Endothelial cell of umbilical vein (primary cell): ENCODE data around the gene PTPN5. TPM values are rescaled to one million over a fixed set of nuclear protein-coding genes. Genes with fewer than 3 reads are reported as not detected.

Source experiments
- BruUV-seq: library from RNA; stranded (reverse); fragments of 400-500 nt; replicated peaks from 2 replicates; lab custom pipeline; 2021; lab: Mats Ljungman, UMichigan
- CTCF ChIA-PET: fragments of 300-600, 350-600 bp; sonication (Branson Sonifier 250); formaldehyde crosslinking; loops from one replicate; lab custom pipeline; 2021; ENCODE audit warnings: antibody characterized with exemption, inconsistent platforms; lab: Charles Lee
- POLR2A ChIA-PET: fragments of 300-600, 350-600 bp; sonication (Branson Sonifier 250); formaldehyde crosslinking; loops from one replicate; lab custom pipeline; 2021; ENCODE audit warnings: antibody characterized with exemption, inconsistent platforms; lab: Charles Lee
- DNase-seq: peaks from one replicate; pipeline ENCODE4 v3.0.0-alpha.2; 2011; ENCODE audit warnings: low read depth, low spot score
- FAIRE-seq: peaks from 2 replicates; lab custom pipeline; 2011; peaks lifted over from hg19 to GRCh38; lab: Jason Lieb, UNC
- H2AFZ ChIP-seq: 2 replicates; pipeline ENCODE4 v1.6.0; 2012; ENCODE audit warnings: low read depth, low read length, control low read depth, inconsistent platforms
- H3K27ac ChIP-seq: 2 replicates; pipeline ENCODE4 v1.5.1; 2011; ENCODE audit warnings: low read depth, mild to moderate bottlenecking, control low read depth, low read length, moderate library complexity; ENCODE audit not compliant: insufficient read depth
- H3K27me3 ChIP-seq, 2 experiments: 2 replicates each; pipeline versions ENCODE4 v1.6.0 to v1.6.1; 2011; ENCODE audit warnings: low read length in 2 of 2, mixed read lengths in 1 of 2; ENCODE audit not compliant: control insufficient read depth in 2 of 2, insufficient read depth in 2 of 2
- H3K36me3 ChIP-seq, 2 experiments: 2 replicates in 1 of 2; 3 replicates in 1 of 2; pipeline ENCODE4 v1.5.1; 2011; ENCODE audit warnings: low read length in 2 of 2, mild to moderate bottlenecking in 1 of 2, moderate library complexity in 1 of 2; ENCODE audit not compliant: control insufficient read depth in 2 of 2, insufficient read depth in 2 of 2; ENCODE audit errors: extremely low read depth in 1 of 2
- H3K4me1 ChIP-seq: 3 replicates; pipeline ENCODE4 v1.5.1; 2011; ENCODE audit warnings: mild to moderate bottlenecking, low read length; ENCODE audit not compliant: control insufficient read depth, insufficient read depth; ENCODE audit errors: extremely low read depth
- H3K4me2 ChIP-seq: 2 replicates; pipeline ENCODE4 v1.6.1; 2011; ENCODE audit warnings: low read length, control low read depth, mixed read lengths; ENCODE audit not compliant: insufficient read depth
- H3K4me3 ChIP-seq, 3 experiments: fragments of 200-600 bp in 1 of 3; sonication (generic), shearing (Covaris generic) in 1 of 3; replicated peaks in 1 of 3; 2 replicates each; pipeline ENCODE4 v1.5.1; 2011 to 2016; ENCODE audit warnings: control low read depth in 3 of 3, low read length in 3 of 3, mild to moderate bottlenecking in 2 of 3, inconsistent platforms in 1 of 3, low read depth in 1 of 3, moderate library complexity in 1 of 3; ENCODE audit not compliant: insufficient read depth in 1 of 3
- H3K79me2 ChIP-seq: 2 replicates; pipeline ENCODE4 v1.6.0; 2012; ENCODE audit warnings: low read length, inconsistent platforms; ENCODE audit not compliant: control insufficient read depth, insufficient read depth
- H3K9ac ChIP-seq: replicated peaks from 2 replicates; pipeline ENCODE3; 2011; ENCODE audit warnings: low read length, control low read depth; ENCODE audit not compliant: insufficient read depth; ENCODE audit errors: extremely low read depth
- H3K9me1 ChIP-seq: replicated peaks from 3 replicates; pipeline ENCODE4 v1.6.0; 2011; ENCODE audit warnings: mild to moderate bottlenecking, low read length; ENCODE audit not compliant: control insufficient read depth, insufficient read depth; ENCODE audit errors: extremely low read depth
- H3K9me3 ChIP-seq: replicated peaks from 2 replicates; pipeline ENCODE4 v1.5.1; 2012; ENCODE audit warnings: low read length, inconsistent platforms; ENCODE audit not compliant: control insufficient read depth, insufficient read depth
- H4K20me1 ChIP-seq: replicated peaks from 2 replicates; pipeline ENCODE3; 2011; ENCODE audit warnings: mild to moderate bottlenecking, low read length; ENCODE audit not compliant: control insufficient read depth, insufficient read depth; ENCODE audit errors: extremely low read depth
- CTCF ChIP-seq, 2 donors: IDR thresholded peaks; 1 replicate in 1 of 2; 2 replicates in 1 of 2; pipeline ENCODE4 v1.5.1; 2011; ENCODE audit warnings: low read length in 2 of 2, mild to moderate bottlenecking in 2 of 2, moderate library complexity in 2 of 2, control low read depth in 1 of 2, inconsistent platforms in 1 of 2, low read depth in 1 of 2; ENCODE audit not compliant: insufficient read depth in 1 of 2; ENCODE audit errors: extremely low read depth in 1 of 2
- EZH2 ChIP-seq: IDR thresholded peaks from 2 replicates; pipeline ENCODE4 v1.6.1; 2012; ENCODE audit warnings: borderline replicate concordance, low read depth, mild to moderate bottlenecking, moderate library complexity, low read length, inconsistent platforms; ENCODE audit not compliant: severe bottlenecking
- MAX ChIP-seq: IDR thresholded peaks from 2 replicates; pipeline ENCODE4 v1.6.1; 2011; ENCODE audit not compliant: insufficient read depth, insufficient read length
- POLR2A ChIP-seq: IDR thresholded peaks from 2 replicates; pipeline ENCODE4 v1.6.1; 2012; ENCODE audit warnings: low read depth, mild to moderate bottlenecking, control low read depth, low read length
- POLR2AphosphoS5 ChIP-seq: IDR thresholded peaks from 2 replicates; pipeline ENCODE4 v1.6.1; 2012; ENCODE audit warnings: low read depth, mild to moderate bottlenecking, control low read depth, low read length, moderate library complexity; ENCODE audit not compliant: insufficient read depth
- dilution Hi-C: fragments of 300-500 bp; cut with MboI; formaldehyde crosslinking; loops from one replicate; pipeline ENCODE4 v1.15.0; 2019; ENCODE audit warnings: low sequenced_read_pairs; ENCODE audit not compliant: extremely low pct_ligation_motif_present
- intact Hi-C: fragments of 100-400 bp; cut with micrococcal nuclease; formaldehyde crosslinking; loops from one replicate; pipeline ENCODE4 v1.10.0; 2022
- polyA plus RNA-seq, 4 experiments: library from polyadenylated mRNA; depleted of rRNA in 3 of 4; stranded (reverse) in 3 of 4; unstranded in 1 of 4; fragments of >200 nt; gene quantifications; 2 replicates each; pipeline versions ENCODE4 v1.2.1 to v1.2.3, GENCODE V29; 2011 to 2012; ENCODE audit warnings: missing spikeins in 1 of 4
- total RNA-seq: library from RNA; stranded (reverse); gene quantifications from 2 replicates; pipeline ENCODE4 v1.2.3, GENCODE V29; 2021

The PTPN5 gene
- total and polyA plus RNA-seq, 2 donors (not counting 3 experiments of a cell fraction or from before 2014, with no cell fraction given), result not detected

GRCh38 chr11:18727479-18728236, 63.9 kb downstream of the PTPN5 start:
- FAIRE-seq, result peak; percentile 92
- no peak overlapping the region for H3K27ac ChIP-seq
- no peak overlapping the region for H3K9ac ChIP-seq
- peaks cover 0 to 3% of the 10 kb centered on the region in 2 experiments for H3K27me3 ChIP-seq
- no peaks in the 10 kb centered on the region for H4K20me1 ChIP-seq
- TF ChIP-seq CTCF (IDR thresholded peaks at IDR 0.05; ENCODE audit: extremely low read depth in 1 of 2, insufficient read depth in 1 of 2, low read depth in 1 of 2, low read length in 2 of 2) (peak; percentile 72 to 83), POLR2A (no peak)
- no peak overlapping the region for H3K4me2 ChIP-seq
- no peak overlapping the region for H3K4me3 ChIP-seq
- ChIA-PET POLR2A (no interaction called here), CTCF (interaction anchor here (0.8 to 2.7 kb wide), 21 partner anchors 9 to 612 kb away, joined by 3 to 21 read pairs (median 4); partner anchors contain the start of gene TMEM86A)
- H3K4me1 ChIP-seq, result no peaks in the 10 kb centered on the region
- no peaks in the 10 kb centered on the region for H3K36me3 ChIP-seq
- no TSS peak for BruUV-seq
- H3K9me1 ChIP-seq, result no peaks in the 10 kb centered on the region
- intact Hi-C loops, result no loop called here
- dilution Hi-C loops, result no loop called here
- H3K9me3 ChIP-seq, result no peaks in the 10 kb centered on the region
- DNase-seq, result peak; percentile 41
- peak overlapping the region; percentile 38 for H2AFZ ChIP-seq
- H3K79me2 ChIP-seq, result no peaks in the 10 kb centered on the region

GRCh38 chr11:18726040-18726439, 65.6 kb downstream of the PTPN5 start, which contains the start of gene IGSF22:
IGSF22 (minus strand) TSS chr11:18726188; CDS start chr11:18724236, 1,952 bp downstream.
- Histone ChIP-seq H3K36me3 (no peaks in the 10 kb centered on the region), H3K4me1 (peaks cover 7% of the 10 kb centered on the region), H3K4me2 (no peak within 1 kb of the TSS), H3K79me2 (no peaks in the 10 kb centered on the region), H3K4me3 (no peak within 1 kb of the TSS), H2AFZ (no peak within 1 kb of the TSS), H3K27me3 (peaks cover 0 to 3% of the 10 kb centered on the region in 2 experiments), H3K9me1 (no peaks in the 10 kb centered on the region), H3K27ac (no peak within 1 kb of the TSS), H3K9ac (no peak within 1 kb of the TSS), H3K9me3 (no peaks in the 10 kb centered on the region), H4K20me1 (no peaks in the 10 kb centered on the region)
- FAIRE-seq (no peak), DNase-seq (no peak)
- no peak for TF ChIP-seq CTCF (IDR thresholded peaks at IDR 0.05; ENCODE audit: extremely low read depth in 1 of 2, insufficient read depth in 1 of 2, low read depth in 1 of 2, low read length in 2 of 2)
- no peak for TF ChIP-seq POLR2AphosphoS5
- TF ChIP-seq MAX, result no peak
- TF ChIP-seq EZH2, result no peak
- CTCF ChIA-PET, result interaction anchor here (0.7 kb wide), 1 partner anchor 40 kb away, joined by 4 read pairs; no protein-coding TSS in a partner anchor
- dilution Hi-C loops (no loop called here), intact Hi-C loops (no loop called here)
- POLR2A ChIA-PET, result no interaction called here
- BruUV-seq, result no TSS peak
